ENCODE results near the gene HCFC1R1.

HCFC1R1 gene

DNA sequence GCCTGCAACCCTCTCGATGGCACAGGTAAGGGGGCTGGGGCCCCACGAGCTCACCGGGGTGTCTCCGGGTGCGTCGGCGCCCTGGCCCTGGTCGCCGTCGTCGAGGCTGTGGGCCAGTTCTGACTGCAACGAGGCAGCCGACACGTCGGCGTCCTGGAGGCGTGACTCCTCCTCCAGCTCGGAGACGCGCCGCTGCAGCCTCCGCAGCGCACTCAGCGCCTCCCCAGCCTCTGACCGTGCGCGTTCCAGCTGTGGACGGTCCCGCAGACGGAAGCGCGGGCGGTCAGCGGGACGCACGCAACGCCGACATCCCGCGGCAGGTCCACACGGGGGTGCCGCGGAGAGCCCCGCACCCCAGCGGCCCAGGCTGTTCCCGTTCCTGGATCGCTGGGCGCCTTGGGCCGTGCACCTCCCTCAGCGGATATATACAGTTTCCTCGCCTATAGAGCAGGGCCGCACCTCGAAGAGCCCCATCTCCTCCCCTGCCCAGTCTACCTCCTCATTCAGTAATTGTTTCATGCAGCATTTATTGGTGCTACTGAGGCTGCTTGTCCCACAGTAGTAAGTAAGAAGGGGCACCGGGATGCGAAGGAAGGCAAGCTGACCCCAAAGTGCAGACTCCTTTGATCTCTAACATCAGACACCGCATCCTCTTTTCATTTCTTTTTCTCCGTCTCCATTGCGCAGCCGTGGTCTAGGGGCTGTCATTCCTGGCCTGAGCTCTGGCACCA is 5.9 kb upstream of the HCFC1R1 start:
- no peaks in the 10 kb centered on the region for H4K20me1 ChIP-seq (ENCODE audit: insufficient read depth, low read length, poor library complexity, severe bottlenecking)
- H3K4me2 ChIP-seq (ENCODE audit: low read depth, low read length, poor library complexity, severe bottlenecking), result no peak overlapping the region
- H3K4me1 ChIP-seq (ENCODE audit: insufficient read depth, low read length, poor library complexity, severe bottlenecking), result no peaks in the 10 kb centered on the region
- no peak overlapping the region for H3K9ac ChIP-seq (ENCODE audit: low read depth, low read length, poor library complexity, severe bottlenecking)
- no peaks in the 10 kb centered on the region for H3K9me3 ChIP-seq (ENCODE audit: insufficient read depth, low read depth, low read length)
- H3K27me3 ChIP-seq (ENCODE audit: insufficient read depth, low read length, poor library complexity, severe bottlenecking), result no peaks in the 10 kb centered on the region
- TF ChIP-seq, protein P1, sequence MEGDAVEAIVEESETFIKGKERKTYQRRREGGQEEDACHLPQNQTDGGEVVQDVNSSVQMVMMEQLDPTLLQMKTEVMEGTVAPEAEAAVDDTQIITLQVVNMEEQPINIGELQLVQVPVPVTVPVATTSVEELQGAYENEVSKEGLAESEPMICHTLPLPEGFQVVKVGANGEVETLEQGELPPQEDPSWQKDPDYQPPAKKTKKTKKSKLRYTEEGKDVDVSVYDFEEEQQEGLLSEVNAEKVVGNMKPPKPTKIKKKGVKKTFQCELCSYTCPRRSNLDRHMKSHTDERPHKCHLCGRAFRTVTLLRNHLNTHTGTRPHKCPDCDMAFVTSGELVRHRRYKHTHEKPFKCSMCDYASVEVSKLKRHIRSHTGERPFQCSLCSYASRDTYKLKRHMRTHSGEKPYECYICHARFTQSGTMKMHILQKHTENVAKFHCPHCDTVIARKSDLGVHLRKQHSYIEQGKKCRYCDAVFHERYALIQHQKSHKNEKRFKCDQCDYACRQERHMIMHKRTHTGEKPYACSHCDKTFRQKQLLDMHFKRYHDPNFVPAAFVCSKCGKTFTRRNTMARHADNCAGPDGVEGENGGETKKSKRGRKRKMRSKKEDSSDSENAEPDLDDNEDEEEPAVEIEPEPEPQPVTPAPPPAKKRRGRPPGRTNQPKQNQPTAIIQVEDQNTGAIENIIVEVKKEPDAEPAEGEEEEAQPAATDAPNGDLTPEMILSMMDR (conservative IDR thresholded peaks at IDR 0.05; ENCODE audit: low read length), result no peak
- TF ChIP-seq EZH2phosphoT487 (IDR thresholded peaks at IDR 0.05; ENCODE audit: borderline replicate concordance), result no peak
- H3K79me2 ChIP-seq (ENCODE audit: insufficient read depth, low read length), result no peaks in the 10 kb centered on the region
- no peaks in the 10 kb centered on the region for H3K9me2 ChIP-seq (replicated peaks; ENCODE audit: low read depth, low read length)
- H2AFZ ChIP-seq (ENCODE audit: low read length), result no peak overlapping the region
- no peak overlapping the region for H3K4me3 ChIP-seq (ENCODE audit: low read length, poor library complexity, severe bottlenecking)
- H3F3A ChIP-seq (ENCODE audit: low read depth), result no peaks in the 10 kb centered on the region
- no peaks in the 10 kb centered on the region for H3K36me3 ChIP-seq (ENCODE audit: insufficient read depth, low read length)

DNA sequence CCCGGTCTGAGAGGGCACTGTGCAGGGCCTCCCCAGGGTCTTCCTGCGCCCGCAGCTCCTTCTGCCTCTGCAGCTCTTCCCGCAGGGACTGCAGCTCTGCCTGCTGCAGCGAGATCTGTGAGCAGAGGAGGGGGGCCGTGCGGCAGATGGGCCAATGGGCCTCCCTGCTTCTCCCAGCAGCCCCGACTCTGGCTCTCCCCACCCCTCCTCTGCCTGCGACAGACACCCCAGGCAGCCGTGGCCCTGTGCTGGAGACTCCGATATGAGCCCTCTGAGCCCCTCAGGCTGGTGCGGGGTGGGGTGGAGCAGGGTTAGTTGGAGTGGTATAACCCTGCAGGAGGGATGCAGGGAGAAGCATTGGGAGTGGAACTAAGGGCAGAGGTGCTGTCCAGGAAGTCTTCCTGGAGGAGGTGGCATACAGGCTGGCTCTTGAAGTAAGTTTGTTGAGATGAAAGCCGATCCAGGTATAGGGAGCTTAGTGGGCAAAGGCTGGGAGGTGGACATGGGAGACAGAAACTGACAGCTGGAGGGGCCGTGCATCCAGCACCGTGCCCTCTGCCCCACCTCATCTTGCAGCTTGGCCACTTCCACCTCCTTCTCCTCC is 5.1 kb upstream of the HCFC1R1 start:
- H3K27me3 ChIP-seq (ENCODE audit: insufficient read depth, low read length, poor library complexity, severe bottlenecking), result no peaks in the 10 kb centered on the region
- TF ChIP-seq EZH2phosphoT487 (IDR thresholded peaks at IDR 0.05; ENCODE audit: borderline replicate concordance), result no peak
- TF ChIP-seq, protein P1 (conservative IDR thresholded peaks at IDR 0.05; ENCODE audit: low read length), result no peak

DNA sequence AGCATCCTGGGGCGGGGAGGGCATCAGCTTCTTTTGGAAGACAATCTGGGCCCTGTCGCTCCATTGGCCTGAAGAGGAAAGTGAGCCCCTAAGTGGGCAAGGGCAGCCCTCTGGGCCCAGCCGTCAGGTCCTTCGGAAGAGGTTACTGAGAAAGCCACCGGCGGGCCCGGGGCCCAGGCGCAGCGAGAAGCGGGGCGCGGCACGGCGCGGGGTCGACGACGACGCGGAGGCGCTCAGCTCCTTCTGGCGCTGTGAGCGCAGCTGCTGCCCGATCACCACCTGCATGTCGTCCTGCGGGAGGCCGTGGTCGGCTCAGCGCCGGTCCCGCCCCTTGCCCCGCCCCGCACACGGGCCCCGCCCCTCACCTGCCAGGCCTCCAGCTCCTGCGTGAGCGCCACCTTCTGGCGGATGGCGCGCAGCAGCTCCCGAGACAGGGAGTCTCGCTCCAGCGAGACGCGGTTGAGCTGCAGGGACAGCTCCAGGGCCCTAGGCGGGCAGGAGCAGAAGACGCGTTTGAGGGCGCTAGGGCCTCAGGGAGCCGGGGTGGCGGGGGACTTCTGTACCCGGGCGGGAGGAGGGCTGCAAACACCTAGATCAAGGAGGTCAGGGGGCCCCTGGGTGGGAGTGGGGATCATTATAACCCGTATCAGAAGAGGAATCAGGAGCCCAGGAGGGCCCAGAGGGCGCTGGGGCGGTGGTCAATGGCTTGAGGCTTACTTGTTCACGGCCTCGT is 4.4 kb upstream of the HCFC1R1 start:
- TF ChIP-seq, protein P1 (conservative IDR thresholded peaks at IDR 0.05; ENCODE audit: low read length), result peak; percentile 49
- no peak for TF ChIP-seq EZH2phosphoT487 (IDR thresholded peaks at IDR 0.05; ENCODE audit: borderline replicate concordance)
- H3K4me2 ChIP-seq (ENCODE audit: low read depth, low read length, poor library complexity, severe bottlenecking), result no peak overlapping the region
- H3K36me3 ChIP-seq (ENCODE audit: insufficient read depth, low read length), result no peaks in the 10 kb centered on the region
- no peaks in the 10 kb centered on the region for H3K27me3 ChIP-seq (ENCODE audit: insufficient read depth, low read length, poor library complexity, severe bottlenecking)
- H3K9ac ChIP-seq (ENCODE audit: low read depth, low read length, poor library complexity, severe bottlenecking), result no peak overlapping the region
- no peak overlapping the region for H2AFZ ChIP-seq (ENCODE audit: low read length)
- H3K4me3 ChIP-seq (ENCODE audit: low read length, poor library complexity, severe bottlenecking), result no peak overlapping the region
- no peaks in the 10 kb centered on the region for H3K4me1 ChIP-seq (ENCODE audit: insufficient read depth, low read length, poor library complexity, severe bottlenecking)
- H4K20me1 ChIP-seq (ENCODE audit: insufficient read depth, low read length, poor library complexity, severe bottlenecking), result no peaks in the 10 kb centered on the region
- H3K9me2 ChIP-seq (replicated peaks; ENCODE audit: low read depth, low read length), result no peaks in the 10 kb centered on the region
- no peaks in the 10 kb centered on the region for H3F3A ChIP-seq (ENCODE audit: low read depth)
- H3K79me2 ChIP-seq (ENCODE audit: insufficient read depth, low read length), result peaks cover 3% of the 10 kb centered on the region
- no peaks in the 10 kb centered on the region for H3K9me3 ChIP-seq (ENCODE audit: insufficient read depth, low read depth, low read length)

More for the DNA sequence above, 5.1 kb upstream of the HCFC1R1 start:
- Histone ChIP-seq H3K4me2 (ENCODE audit: low read depth, low read length, poor library complexity, severe bottlenecking) (no peak overlapping the region), H3K4me3 (ENCODE audit: low read length, poor library complexity, severe bottlenecking) (no peak overlapping the region), H3K79me2 (ENCODE audit: insufficient read depth, low read length) (no peaks in the 10 kb centered on the region; the same call in 1 of the 2 replicates), H2AFZ (ENCODE audit: low read length) (no peak overlapping the region), H3K4me1 (ENCODE audit: insufficient read depth, low read length, poor library complexity, severe bottlenecking) (no peaks in the 10 kb centered on the region), H3F3A (ENCODE audit: low read depth) (no peaks in the 10 kb centered on the region), H3K9me3 (ENCODE audit: insufficient read depth, low read depth, low read length) (no peaks in the 10 kb centered on the region), H3K9me2 (replicated peaks; ENCODE audit: low read depth, low read length) (no peaks in the 10 kb centered on the region), H3K9ac (ENCODE audit: low read depth, low read length, poor library complexity, severe bottlenecking) (no peak overlapping the region), H4K20me1 (ENCODE audit: insufficient read depth, low read length, poor library complexity, severe bottlenecking) (no peaks in the 10 kb centered on the region), H3K36me3 (ENCODE audit: insufficient read depth, low read length) (no peaks in the 10 kb centered on the region)

Data from Loucy (cell line).